Activated CD8-positive, alpha-beta memory T cell treated with anti-CD3 and anti-CD28 coated beads for 1 hour (primary cell): ENCODE data around the gene GPR135.
"Not testable (repeated sequence)": the region's sequence is repeated elsewhere in the genome, so short reads cannot be mapped to it uniquely, and the experiment has no call there.

Experiments used
- DNase-seq, 2 donors: peaks; one replicate each; pipeline ENCODE4 v3.0.0-alpha.2; 2020; ENCODE audit warnings: low read depth in 1 of 2; ENCODE audit errors: extremely low read depth in 1 of 2

GPR135 gene

GRCh38 chr14:59475709-59476108 is 10.5 kb upstream of the GPR135 start:
- no peak for DNase-seq

- no peak for DNase-seq
Measured at GRCh38 chr14:59474172-59474571, 9.0 kb upstream of the GPR135 start.

GRCh38 chr14:59464486-59465315 is 479 bp downstream of the GPR135 start:
- peak in 1 of 2 donors; percentile 35 for DNase-seq

- no peak for DNase-seq
Measured at GRCh38 chr14:59463787-59464485, 1.2 kb downstream of the GPR135 start.

- DNase-seq, result no peak
Measured at GRCh38 chr14:59461891-59462290, 3.3 kb downstream of the GPR135 start.

- DNase-seq, result no peak
Measured at GRCh38 chr14:59460378-59460777, 4.8 kb downstream of the GPR135 start.

GRCh38 chr14:59458486-59458885 is 6.7 kb downstream of the GPR135 start:
- DNase-seq, result no peak

- no peak for DNase-seq
Measured at GRCh38 chr14:59455411-59455810, 9.8 kb downstream of the GPR135 start.

- no peak for DNase-seq
Measured at GRCh38 chr14:59454139-59454538, 11.0 kb downstream of the GPR135 start.

- no peak for DNase-seq
Measured at GRCh38 chr14:59451849-59452248, 13.3 kb downstream of the GPR135 start.

GRCh38 chr14:59450716-59451115 is 14.5 kb downstream of the GPR135 start:
- DNase-seq, result no peak

- not testable (repeated sequence) for DNase-seq
Measured at GRCh38 chr14:59448673-59449072, 16.5 kb downstream of the GPR135 start.

GRCh38 chr14:59439256-59439965 is 25.8 kb downstream of the GPR135 start:
- DNase-seq, result no peak

- DNase-seq, result no peak
Measured at GRCh38 chr14:59438195-59438647, 27.0 kb downstream of the GPR135 start.

- no peak for DNase-seq
Measured at GRCh38 chr14:59435987-59436386, 29.2 kb downstream of the GPR135 start.

GRCh38 chr14:59435101-59435500 is 30.1 kb downstream of the GPR135 start:
- DNase-seq, result no peak

GRCh38 chr14:59429790-59430189 is 35.4 kb downstream of the GPR135 start:
- no peak for DNase-seq

GRCh38 chr14:59428581-59429012 is 36.6 kb downstream of the GPR135 start:
- DNase-seq, result no peak

- DNase-seq, result no peak
Measured at GRCh38 chr14:59427653-59428580, 37.3 kb downstream of the GPR135 start.

GRCh38 chr14:59425322-59425935 is 39.8 kb downstream of the GPR135 start:
- DNase-seq, result no peak
